ENCODE data around the gene MRTFB. TPM values are rescaled to one million over a fixed set of nuclear protein-coding genes. Genes with fewer than 3 reads are reported as not detected.
"Not testable (repeated sequence)": the region's sequence is repeated elsewhere in the genome, so short reads cannot be mapped to it uniquely, and the experiment has no call there.

MRTFB gene
- total RNA-seq, 4 donors from 2014 or later, result 37.8 to 82.7 (median 47.9) TPM

DNA sequence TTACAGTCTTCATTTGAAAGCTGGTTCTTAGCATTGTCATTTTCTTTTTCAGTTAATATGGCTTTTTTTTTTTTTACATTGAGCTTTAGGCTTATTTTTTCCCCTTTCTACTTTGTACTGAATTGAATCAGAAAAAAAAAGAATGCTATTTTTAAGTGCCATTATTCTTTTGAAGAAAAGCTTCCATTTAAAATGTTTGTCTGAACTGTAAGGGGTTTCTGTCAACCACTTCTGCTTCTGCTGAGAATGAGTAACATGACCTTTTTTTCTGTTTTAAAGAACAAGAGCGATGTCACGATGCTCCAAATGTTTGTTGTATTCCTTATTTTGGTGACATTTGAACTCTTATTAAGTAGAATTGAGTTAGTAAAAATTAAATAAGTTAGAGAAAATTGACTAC lies 50.0 kb downstream of the MRTFB start:
- Histone ChIP-seq H3K27ac (no peak overlapping the region), H3K36me3 (no peaks in the 10 kb centered on the region), H3K4me3 (no peak overlapping the region), H3K27me3 (no peaks in the 10 kb centered on the region), H3K4me1 (peaks cover 0 to 6% (median 0%) of the 10 kb centered on the region in 4 donors), H3K9me3 (no peaks in the 10 kb centered on the region)
- no peak for DNase-seq
- WGBS, 2 donors (ENCODE audit: low coverage in 1 of 2), result 53 to 74% methylated on average over 2 of the region's 2 CpGs
- intact Hi-C loops (cut with DNase I; ENCODE audit: low total_unique reads) (no loop called here), in situ Hi-C loops (cut with MboI; ENCODE audit: low pct_ligation_motif_present in 1 of 4, low pct_unique_long_range_greater_than_20kb in 1 of 4, low sequenced_read_pairs in 3 of 4) (no loop called here)
- TF ChIP-seq POLR2A (IDR thresholded peaks at IDR 0.05) (no peak), EP300 (IDR thresholded peaks at IDR 0.05; ENCODE audit: low read depth) (no peak)

- no peaks in the 10 kb centered on the region for H3K27me3 ChIP-seq
- TF ChIP-seq CTCF (IDR thresholded peaks at IDR 0.05) (no peak), POLR2A (IDR thresholded peaks at IDR 0.05) (no peak), EP300 (IDR thresholded peaks at IDR 0.05; ENCODE audit: low read depth) (no peak)
- H3K4me1 ChIP-seq, result peaks cover 0 to 6% (median 0%) of the 10 kb centered on the region in 4 donors
- H3K36me3 ChIP-seq, result no peaks in the 10 kb centered on the region
- no peak overlapping the region for H3K27ac ChIP-seq
- 91 to 94% methylated on average over 2 to 3 of the region's 3 CpGs for WGBS, 2 donors (ENCODE audit: low coverage in 1 of 2)
- in situ Hi-C loops (cut with MboI; ENCODE audit: low pct_ligation_motif_present in 1 of 4, low pct_unique_long_range_greater_than_20kb in 1 of 4, low sequenced_read_pairs in 3 of 4) (no loop called here), intact Hi-C loops (cut with DNase I; ENCODE audit: low total_unique reads) (no loop called here)
- H3K4me3 ChIP-seq, result no peak overlapping the region
- DNase-seq, result no peak
- no peaks in the 10 kb centered on the region for H3K9me3 ChIP-seq
Measured at GRCh38 chr16:14121872-14122271, 50.8 kb downstream of the MRTFB start.

- H3K36me3 ChIP-seq; DNase-seq; H3K27me3 ChIP-seq; H3K27ac ChIP-seq; H3K4me1 ChIP-seq; H3K9me3 ChIP-seq; in situ Hi-C loops (cut with MboI; ENCODE audit: low pct_ligation_motif_present in 1 of 4, low pct_unique_long_range_greater_than_20kb in 1 of 4, low sequenced_read_pairs in 3 of 4); intact Hi-C loops (cut with DNase I; ENCODE audit: low total_unique reads); H3K4me3 ChIP-seq: not testable (repeated sequence)
- 90 to 96% methylated on average over 3 of the region's 3 CpGs for WGBS, 2 donors (ENCODE audit: low coverage in 1 of 2)
Measured at GRCh38 chr16:14122430-14122829, 51.3 kb downstream of the MRTFB start.

- H3K36me3 ChIP-seq, result no peaks in the 10 kb centered on the region
- H3K9me3 ChIP-seq, result no peaks in the 10 kb centered on the region
- in situ Hi-C loops (cut with MboI; ENCODE audit: low pct_ligation_motif_present in 1 of 4, low pct_unique_long_range_greater_than_20kb in 1 of 4, low sequenced_read_pairs in 3 of 4), result no loop called here
- H3K27me3 ChIP-seq, result no peaks in the 10 kb centered on the region
- H3K4me1 ChIP-seq, result peaks cover 0 to 6% (median 0%) of the 10 kb centered on the region in 4 donors
- no peak for DNase-seq
- WGBS, 2 donors (ENCODE audit: low coverage in 1 of 2), result 84 to 90% methylated on average over 4 to 5 of the region's 5 CpGs
- no peak for TF ChIP-seq POLR2AphosphoS5 (IDR thresholded peaks at IDR 0.05)
- no peak for TF ChIP-seq EP300 (IDR thresholded peaks at IDR 0.05; ENCODE audit: low read depth)
- TF ChIP-seq CTCF (IDR thresholded peaks at IDR 0.05), result no peak
- TF ChIP-seq POLR2A (IDR thresholded peaks at IDR 0.05), result no peak
- H3K4me3 ChIP-seq, result no peak overlapping the region
- no peak overlapping the region for H3K27ac ChIP-seq
- intact Hi-C loops (cut with DNase I; ENCODE audit: low total_unique reads), result no loop called here
Measured at GRCh38 chr16:14125000-14125681, 54.0 kb downstream of the MRTFB start.

- TF ChIP-seq EP300 (IDR thresholded peaks at IDR 0.05; ENCODE audit: low read depth), result no peak
- peaks cover 0 to 6% (median 0%) of the 10 kb centered on the region in 4 donors for H3K4me1 ChIP-seq
- in situ Hi-C loops (cut with MboI; ENCODE audit: low pct_ligation_motif_present in 1 of 4, low pct_unique_long_range_greater_than_20kb in 1 of 4, low sequenced_read_pairs in 3 of 4) (no loop called here), intact Hi-C loops (cut with DNase I; ENCODE audit: low total_unique reads) (no loop called here)
- no peak for DNase-seq
- H3K27me3 ChIP-seq, result no peaks in the 10 kb centered on the region
- no peaks in the 10 kb centered on the region for H3K36me3 ChIP-seq
- H3K4me3 ChIP-seq, result no peak overlapping the region
- H3K27ac ChIP-seq, result no peak overlapping the region
- H3K9me3 ChIP-seq, result no peaks in the 10 kb centered on the region
- WGBS, 2 donors (ENCODE audit: low coverage in 1 of 2), result 87% methylated on average over 3 of the region's 3 CpGs
Measured at GRCh38 chr16:14125708-14126107, 54.6 kb downstream of the MRTFB start.

DNA sequence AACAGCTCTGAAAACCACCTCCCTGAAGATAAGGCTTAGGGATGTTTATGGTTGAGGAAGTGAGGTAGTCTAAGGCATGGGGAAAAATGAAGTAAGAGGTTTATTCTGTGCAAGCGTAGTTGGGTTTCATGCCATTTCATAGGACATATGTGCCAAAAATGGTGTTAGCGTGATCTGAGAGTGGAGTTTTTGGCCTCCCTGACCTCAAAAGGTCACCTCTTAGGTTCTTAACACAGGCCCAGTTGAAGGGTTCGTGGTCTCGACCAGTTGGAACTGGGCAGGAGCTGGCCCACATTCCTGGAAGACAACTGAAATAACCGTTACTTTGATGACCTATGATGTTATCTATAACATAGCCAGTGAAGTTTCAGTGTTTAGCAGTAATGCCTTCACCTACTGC lies 57.0 kb downstream of the MRTFB start:
- 95 to 96% methylated on average over 4 to 5 of the region's 5 CpGs for WGBS, 2 donors (ENCODE audit: low coverage in 1 of 2)
- Histone ChIP-seq H3K27me3 (no peaks in the 10 kb centered on the region), H3K9me3 (no peaks in the 10 kb centered on the region), H3K4me3 (no peak overlapping the region), H3K4me1 (peaks cover 0 to 12% (median 5%) of the 10 kb centered on the region in 4 donors), H3K36me3 (no peaks in the 10 kb centered on the region), H3K27ac (no peak overlapping the region)
- intact Hi-C loops (cut with DNase I; ENCODE audit: low total_unique reads), result no loop called here
- in situ Hi-C loops (cut with MboI; ENCODE audit: low pct_ligation_motif_present in 1 of 4, low pct_unique_long_range_greater_than_20kb in 1 of 4, low sequenced_read_pairs in 3 of 4), result no loop called here
- no peak for DNase-seq
- TF ChIP-seq EP300 (IDR thresholded peaks at IDR 0.05; ENCODE audit: low read depth) (no peak), POLR2AphosphoS5 (IDR thresholded peaks at IDR 0.05) (no peak), POLR2A (IDR thresholded peaks at IDR 0.05) (no peak), CTCF (IDR thresholded peaks at IDR 0.05) (no peak)
